Measurements from ENCODE around the gene CYGB.

The CYGB gene

DNA sequence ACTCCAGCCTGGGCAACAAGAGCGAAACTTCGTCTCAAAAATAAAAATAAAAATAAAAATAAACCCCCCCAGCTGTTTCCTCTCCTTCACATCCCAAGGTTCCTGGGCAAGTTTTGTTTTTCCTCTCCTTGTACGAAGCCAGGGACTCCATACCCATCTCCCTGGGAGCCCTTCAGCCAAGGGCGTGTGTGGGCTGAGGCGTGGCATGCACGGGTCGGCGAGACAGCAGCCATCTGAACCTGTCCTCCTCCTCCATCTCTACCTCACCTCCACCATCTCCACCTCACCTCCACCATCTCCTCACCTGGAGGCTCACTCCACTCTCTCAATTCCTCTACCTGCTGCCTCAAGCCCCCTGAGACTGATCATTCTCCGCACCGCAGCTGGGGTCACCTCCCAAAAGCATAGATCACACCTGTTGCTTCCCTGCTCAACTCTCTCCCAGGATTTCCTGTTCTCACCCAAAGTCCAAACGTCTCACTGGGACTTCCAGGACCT, 53.2 kb downstream of the CYGB start:
- no peak for DNase-seq (ENCODE audit: low read depth in 2 of 2, low spot score in 1 of 2)

- DNase-seq (ENCODE audit: low read depth in 2 of 2, low spot score in 1 of 2), result no peak
These were observed 56.3 kb downstream of the CYGB start for GRCh38 chr17:76481071-76481655.

DNA sequence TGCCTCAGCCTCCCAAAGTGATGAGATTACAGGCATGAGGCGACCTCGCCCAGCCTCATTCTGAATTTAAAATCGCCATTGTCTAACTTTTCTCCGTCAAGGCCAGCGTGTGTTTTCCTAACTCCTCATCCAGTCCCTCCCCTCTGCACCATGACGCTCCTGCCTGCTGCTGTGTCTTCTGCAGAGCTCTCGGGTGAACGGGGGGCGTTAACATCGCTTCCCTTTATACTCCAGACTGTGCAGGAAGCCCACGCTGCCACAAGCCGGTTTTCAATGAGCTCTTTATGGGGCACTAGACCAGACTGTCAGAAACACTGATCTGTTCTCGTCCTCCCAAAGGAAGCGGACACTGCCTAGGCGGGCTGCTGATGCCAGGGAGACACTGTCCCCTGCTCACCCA, 56.9 kb downstream of the CYGB start:
- no peak for DNase-seq (ENCODE audit: low read depth in 2 of 2, low spot score in 1 of 2)

GRCh38 chr17:76479515-76480060, 57.9 kb downstream of the CYGB start:
- no peak for DNase-seq (ENCODE audit: low read depth in 2 of 2, low spot score in 1 of 2)

- no peak for DNase-seq (ENCODE audit: low read depth in 2 of 2, low spot score in 1 of 2)
These were observed 58.6 kb downstream of the CYGB start for GRCh38 chr17:76478730-76479514.

GRCh38 chr17:76478097-76478496, 59.4 kb downstream of the CYGB start:
- DNase-seq (ENCODE audit: low read depth in 2 of 2, low spot score in 1 of 2), result no peak

DNA sequence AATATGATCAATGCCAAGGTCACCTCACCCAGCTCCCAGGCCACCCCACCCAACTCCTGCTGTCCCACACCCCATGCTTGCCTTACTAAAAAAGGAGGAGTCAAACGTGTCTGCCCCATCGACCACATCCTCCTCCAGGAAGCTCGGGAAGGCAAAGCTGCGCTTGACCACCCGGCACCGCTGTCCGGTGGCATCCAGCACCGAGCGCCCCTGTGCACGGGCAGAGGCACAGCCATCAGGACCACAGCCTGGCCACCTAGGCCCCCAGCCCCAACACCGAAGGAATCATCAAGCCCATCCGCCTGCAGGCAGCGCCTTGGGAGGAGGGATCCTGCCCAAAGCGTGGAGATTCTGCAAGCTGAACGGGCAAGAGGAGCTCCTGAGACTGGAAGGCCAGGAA, 59.9 kb downstream of the CYGB start:
- DNase-seq (ENCODE audit: low read depth in 2 of 2, low spot score in 1 of 2), result no peak
